Kidney (tissue), 14 donors: ENCODE results near the gene ATG101. TPM values are rescaled to one million over a fixed set of nuclear protein-coding genes. Genes with fewer than 3 reads are reported as not detected.
A peak's percentile ranks its signal among the peaks of the same experiment; 100 is the strongest.

Experiments used
- DNase-seq, 5 donors: peaks; one replicate each; pipeline ENCODE4 v3.0.0-alpha.2; 2013 to 2020
- FAIRE-seq: peaks from 2 replicates; lab custom pipeline; 2012; peaks lifted over from hg19 to GRCh38; lab: Jason Lieb, UNC
- H3K27ac ChIP-seq, 2 donors: one replicate each; pipeline ENCODE4 v1.7.0; 2013; ENCODE audit warnings: low read depth in 2 of 2, low read length in 2 of 2, inconsistent platforms in 1 of 2
- H3K27me3 ChIP-seq: one replicate; pipeline ENCODE4 v1.7.1; 2013; ENCODE audit warnings: low read length, inconsistent platforms; ENCODE audit not compliant: control insufficient read depth, insufficient read depth
- H3K36me3 ChIP-seq, 3 donors: one replicate each; pipeline versions ENCODE4 v1.7.0 to v1.7.1; 2013; ENCODE audit warnings: low read length in 3 of 3, control low read depth in 1 of 3, inconsistent platforms in 1 of 3; ENCODE audit not compliant: insufficient read depth in 3 of 3, control insufficient read depth in 2 of 3
- H3K4me1 ChIP-seq, 3 donors: one replicate each; pipeline versions ENCODE4 v1.7.0 to v1.7.1; 2013; ENCODE audit warnings: low read length in 3 of 3, inconsistent platforms in 1 of 3, low read depth in 1 of 3; ENCODE audit not compliant: control insufficient read depth in 2 of 3, insufficient read depth in 2 of 3
- H3K4me3 ChIP-seq, 3 donors: one replicate each; pipeline versions ENCODE4 v1.7.0 to v1.8.1; 2013; ENCODE audit warnings: low read length in 3 of 3, control low read depth in 1 of 3, inconsistent platforms in 1 of 3
- H3K9ac ChIP-seq, 3 donors: one replicate each; pipeline versions ENCODE4 v1.7.0 to v1.7.1; 2013; ENCODE audit warnings: low read length in 3 of 3, control low read depth in 1 of 3, inconsistent platforms in 1 of 3
- H3K9me3 ChIP-seq, 3 donors: one replicate each; pipeline versions ENCODE4 v1.7.0 to v1.7.1; 2013; ENCODE audit warnings: low read length in 3 of 3, control low read depth in 1 of 3, inconsistent platforms in 1 of 3; ENCODE audit not compliant: control insufficient read depth in 2 of 3, insufficient read depth in 1 of 3
- intact Hi-C: fragments of 100-400 bp; cut with DNase I; formaldehyde crosslinking; loops from one replicate; pipeline ENCODE4 v1.11.1; 2022
- polyA plus RNA-seq: library from polyadenylated mRNA; stranded (reverse); fragments of 350-450 nt; fragmentation: Illumina TruSeq; extraction: RNeasy Lipid Tissue Mini Kit (QIAGEN cat#74804); gene quantifications from one replicate; pipeline ENCODE4 v1.2.3, GENCODE V29; 2014; ENCODE audit warnings: low read depth, low replicate concordance; ENCODE audit not compliant: insufficient read depth
- total RNA-seq: library from RNA; stranded (reverse); fragmentation: NEBNext Ultra II Directional; extraction: Animal tissue kit (Norgen Biotek cat#: 25700); gene quantifications from one replicate; pipeline ENCODE4 v1.2.1, GENCODE V29; 2021
- TF ChIP-seq, protein P1 (sequence below): IDR thresholded peaks from 3 replicates; pipeline ENCODE4 v1.5.1; 2012; ENCODE audit warnings: mild to moderate bottlenecking, moderate library complexity, borderline replicate concordance; ENCODE audit not compliant: insufficient read depth; ENCODE audit errors: extremely low read depth
- donor health status: control.
- donor health status: control.
- donor health status: control.
- donor health status: control.
- donor health status: control.
- donor health status: DM: yes; HTN: yes; CAD: no.
- donor health status: Normal renal cell carcinoma (clear cell type).

The ATG101 gene
- total and polyA plus RNA-seq, 2 donors from 2014 or later: 32.1 to 53.0 TPM

GRCh38 chr12:52084491-52085231 is 14.9 kb downstream of the ATG101 start:
- no peaks in the 10 kb centered on the region for H3K27me3 ChIP-seq
- no peaks in the 10 kb centered on the region for H3K36me3 ChIP-seq
- H3K27ac ChIP-seq: no peak overlapping the region
- H3K4me1 ChIP-seq: peaks cover 0 to 20% (median 7%) of the 10 kb centered on the region in 3 donors
- TF ChIP-seq, protein P1, sequence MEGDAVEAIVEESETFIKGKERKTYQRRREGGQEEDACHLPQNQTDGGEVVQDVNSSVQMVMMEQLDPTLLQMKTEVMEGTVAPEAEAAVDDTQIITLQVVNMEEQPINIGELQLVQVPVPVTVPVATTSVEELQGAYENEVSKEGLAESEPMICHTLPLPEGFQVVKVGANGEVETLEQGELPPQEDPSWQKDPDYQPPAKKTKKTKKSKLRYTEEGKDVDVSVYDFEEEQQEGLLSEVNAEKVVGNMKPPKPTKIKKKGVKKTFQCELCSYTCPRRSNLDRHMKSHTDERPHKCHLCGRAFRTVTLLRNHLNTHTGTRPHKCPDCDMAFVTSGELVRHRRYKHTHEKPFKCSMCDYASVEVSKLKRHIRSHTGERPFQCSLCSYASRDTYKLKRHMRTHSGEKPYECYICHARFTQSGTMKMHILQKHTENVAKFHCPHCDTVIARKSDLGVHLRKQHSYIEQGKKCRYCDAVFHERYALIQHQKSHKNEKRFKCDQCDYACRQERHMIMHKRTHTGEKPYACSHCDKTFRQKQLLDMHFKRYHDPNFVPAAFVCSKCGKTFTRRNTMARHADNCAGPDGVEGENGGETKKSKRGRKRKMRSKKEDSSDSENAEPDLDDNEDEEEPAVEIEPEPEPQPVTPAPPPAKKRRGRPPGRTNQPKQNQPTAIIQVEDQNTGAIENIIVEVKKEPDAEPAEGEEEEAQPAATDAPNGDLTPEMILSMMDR: no peak
- intact Hi-C loops: no loop called here
- no peak overlapping the region for H3K4me3 ChIP-seq
- H3K9me3 ChIP-seq: no peaks in the 10 kb centered on the region
- no peak for FAIRE-seq
- H3K9ac ChIP-seq: no peak overlapping the region
- DNase-seq: peak in 1 of 5 donors; percentile 32

DNA sequence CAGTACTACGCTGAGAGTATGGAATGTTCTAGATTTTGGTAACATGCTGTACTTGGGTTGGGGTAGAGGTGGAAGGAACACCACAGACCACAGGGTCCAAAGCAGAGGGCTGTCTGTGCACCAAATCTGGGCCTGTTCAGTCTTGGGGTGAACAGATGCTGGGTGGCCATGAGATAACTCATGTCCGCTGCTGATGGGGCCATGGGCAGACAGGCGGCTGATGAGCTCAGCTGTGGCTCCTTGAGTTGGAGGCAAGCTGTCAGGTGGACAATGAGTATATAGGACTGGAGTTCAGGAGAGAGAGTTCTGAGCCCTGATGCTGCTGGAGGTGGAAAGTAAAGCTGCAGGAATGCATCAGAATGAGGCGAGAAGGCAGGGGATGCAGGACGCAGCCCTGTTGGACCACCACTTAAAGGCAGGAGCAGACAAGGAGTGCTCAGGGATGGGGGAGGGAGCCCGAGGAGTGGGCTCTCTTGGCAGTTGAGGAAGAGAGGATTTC is 16.0 kb downstream of the ATG101 start:
- peaks cover 0 to 18% (median 7%) of the 10 kb centered on the region in 3 donors for H3K4me1 ChIP-seq
- no peak for FAIRE-seq
- H3K4me3 ChIP-seq: no peak overlapping the region
- no peaks in the 10 kb centered on the region for H3K36me3 ChIP-seq
- no peak overlapping the region for H3K27ac ChIP-seq
- H3K9ac ChIP-seq: no peak overlapping the region
- no peaks in the 10 kb centered on the region for H3K9me3 ChIP-seq
- TF ChIP-seq, protein P1: no peak
- no peaks in the 10 kb centered on the region for H3K27me3 ChIP-seq
- DNase-seq: peak in 1 of 5 donors; percentile 37
- intact Hi-C loops: no loop called here

- Histone ChIP-seq H3K36me3 (no peaks in the 10 kb centered on the region), H3K27me3 (no peaks in the 10 kb centered on the region), H3K27ac (no peak overlapping the region), H3K4me3 (no peak overlapping the region), H3K4me1 (peaks cover 0 to 14% (median under 1%) of the 10 kb centered on the region in 3 donors), H3K9me3 (no peaks in the 10 kb centered on the region), H3K9ac (no peak overlapping the region)
- peak in 1 of 5 donors; percentile 57 for DNase-seq
- no peak for FAIRE-seq
- intact Hi-C loops: no loop called here
- TF ChIP-seq, protein P1: no peak
Measured at GRCh38 chr12:52086366-52086765, 16.6 kb downstream of the ATG101 start.
